Measurements from ENCODE around the gene SLC4A1.

Gene SLC4A1

GRCh38 chr17:44279346-44279665 is 11.4 kb upstream of the SLC4A1 start:
- Histone ChIP-seq H3K27me3 (replicated peaks; ENCODE audit: insufficient read depth, low read length) (no peaks in the 10 kb centered on the region), H3K27ac (ENCODE audit: low read length) (peak overlapping the region; percentile 47; the same call in 1 of the 2 replicates), H3K4me1 (ENCODE audit: low read length) (peaks cover 14% of the 10 kb centered on the region), H3K4me3 (ENCODE audit: low read length) (no peak overlapping the region; the same call in 1 of the 2 replicates), H3F3A (ENCODE audit: insufficient read depth, low read length) (peaks cover 3% of the 10 kb centered on the region; the same call in 1 of the 2 replicates), H4K20me1 (ENCODE audit: insufficient read depth, low read length) (no peaks in the 10 kb centered on the region), H3K79me2 (ENCODE audit: low read length) (no peaks in the 10 kb centered on the region), H3K4me2 (ENCODE audit: low read depth, low read length) (peak overlapping the region; percentile 81), H3K36me3 (replicated peaks; ENCODE audit: insufficient read depth, low read length) (no peaks in the 10 kb centered on the region), H3K9ac (ENCODE audit: low read length) (no peak overlapping the region), H3K9me3 (replicated peaks; ENCODE audit: insufficient read depth, low read length) (no peaks in the 10 kb centered on the region), H2AFZ (ENCODE audit: low read length) (peak overlapping the region; percentile 63; the same call in 1 of the 2 replicates), H3K9me2 (replicated peaks; ENCODE audit: insufficient read depth, low read length) (no peaks in the 10 kb centered on the region)
- TF ChIP-seq EZH2phosphoT487 (IDR thresholded peaks at IDR 0.05; ENCODE audit: low read length) (no peak), CTCF (IDR thresholded peaks at IDR 0.05; ENCODE audit: low read length) (no peak), EZH2 (optimal IDR thresholded peaks at IDR 0.05; ENCODE audit: low read depth, low read length) (no peak)
- DNase-seq: no peak

GRCh38 chr17:44277976-44278375 is 10.0 kb upstream of the SLC4A1 start:
- H3K4me2 ChIP-seq (ENCODE audit: low read depth, low read length): no peak overlapping the region
- no peaks in the 10 kb centered on the region for H4K20me1 ChIP-seq (ENCODE audit: insufficient read depth, low read length)
- H3K79me2 ChIP-seq (ENCODE audit: low read length): no peaks in the 10 kb centered on the region
- no peaks in the 10 kb centered on the region for H3K27me3 ChIP-seq (replicated peaks; ENCODE audit: insufficient read depth, low read length)
- no peaks in the 10 kb centered on the region for H3K36me3 ChIP-seq (replicated peaks; ENCODE audit: insufficient read depth, low read length)
- H3K27ac ChIP-seq (ENCODE audit: low read length): no peak overlapping the region
- no peaks in the 10 kb centered on the region for H3K9me2 ChIP-seq (replicated peaks; ENCODE audit: insufficient read depth, low read length)
- no peak overlapping the region for H3K4me3 ChIP-seq (ENCODE audit: low read length)
- no peak for TF ChIP-seq EZH2phosphoT487 (IDR thresholded peaks at IDR 0.05; ENCODE audit: low read length)
- no peak for TF ChIP-seq CTCF (IDR thresholded peaks at IDR 0.05; ENCODE audit: low read length)
- TF ChIP-seq EZH2 (optimal IDR thresholded peaks at IDR 0.05; ENCODE audit: low read depth, low read length): no peak
- no peak overlapping the region for H3K9ac ChIP-seq (ENCODE audit: low read length)
- H3F3A ChIP-seq (ENCODE audit: insufficient read depth, low read length): peaks cover 3% of the 10 kb centered on the region; the same call in 1 of the 2 replicates
- peaks cover 14% of the 10 kb centered on the region for H3K4me1 ChIP-seq (ENCODE audit: low read length)
- H3K9me3 ChIP-seq (replicated peaks; ENCODE audit: insufficient read depth, low read length): no peaks in the 10 kb centered on the region
- H2AFZ ChIP-seq (ENCODE audit: low read length): no peak overlapping the region
- DNase-seq: no peak

GRCh38 chr17:44273607-44274006 is 5.7 kb upstream of the SLC4A1 start:
- no peak overlapping the region for H3K27ac ChIP-seq (ENCODE audit: low read length)
- no peak overlapping the region for H3K4me3 ChIP-seq (ENCODE audit: low read length)
- H3K4me1 ChIP-seq (ENCODE audit: low read length): no peaks in the 10 kb centered on the region
- no peak for DNase-seq
- no peaks in the 10 kb centered on the region for H3K79me2 ChIP-seq (ENCODE audit: low read length)
- no peaks in the 10 kb centered on the region for H3K9me3 ChIP-seq (replicated peaks; ENCODE audit: insufficient read depth, low read length)
- no peaks in the 10 kb centered on the region for H3K36me3 ChIP-seq (replicated peaks; ENCODE audit: insufficient read depth, low read length)
- H4K20me1 ChIP-seq (ENCODE audit: insufficient read depth, low read length): no peaks in the 10 kb centered on the region
- H3K4me2 ChIP-seq (ENCODE audit: low read depth, low read length): no peak overlapping the region
- H3F3A ChIP-seq (ENCODE audit: insufficient read depth, low read length): no peaks in the 10 kb centered on the region
- H3K27me3 ChIP-seq (replicated peaks; ENCODE audit: insufficient read depth, low read length): no peaks in the 10 kb centered on the region
- H3K9me2 ChIP-seq (replicated peaks; ENCODE audit: insufficient read depth, low read length): no peaks in the 10 kb centered on the region
- H3K9ac ChIP-seq (ENCODE audit: low read length): no peak overlapping the region
- TF ChIP-seq CTCF (IDR thresholded peaks at IDR 0.05; ENCODE audit: low read length): no peak
- no peak for TF ChIP-seq EZH2phosphoT487 (IDR thresholded peaks at IDR 0.05; ENCODE audit: low read length)
- no peak for TF ChIP-seq EZH2 (optimal IDR thresholded peaks at IDR 0.05; ENCODE audit: low read depth, low read length)
- H2AFZ ChIP-seq (ENCODE audit: low read length): no peak overlapping the region

Data from MM.1S (cell line).